ENCODE results near the gene NAGK. TPM values are rescaled to one million over a fixed set of nuclear protein-coding genes. Genes with fewer than 3 reads are reported as not detected.

NAGK gene
- total RNA-seq, 4 donors from 2014 or later, result 17.2 to 69.0 (median 55.1) TPM

GRCh38 chr2:71071681-71072398 is 3.4 kb downstream of the NAGK start:
- Histone ChIP-seq H3K4me1 (peaks cover 0 to 5% of the 10 kb centered on the region in 2 donors), H3K36me3 (no peaks in the 10 kb centered on the region), H3K27ac (peak overlapping the region in 1 of 2 donors; percentile 2), H3K9me3 (no peaks in the 10 kb centered on the region), H3K4me3 (no peak overlapping the region), H3K27me3 (no peaks in the 10 kb centered on the region)
- no peak for DNase-seq
- intact Hi-C loops (cut with DNase I; ENCODE audit: low total_unique reads), result loop anchor here (10.0 kb wide), 1 partner anchor 53 kb away; no protein-coding TSS in a partner anchor
- TF ChIP-seq POLR2A (IDR thresholded peaks at IDR 0.05) (no peak), CTCF (IDR thresholded peaks at IDR 0.05) (no peak)

GRCh38 chr2:71072492-71072891 is 4.0 kb downstream of the NAGK start:
- no peak for DNase-seq
- Histone ChIP-seq H3K9me3 (no peaks in the 10 kb centered on the region), H3K27me3 (no peaks in the 10 kb centered on the region), H3K4me3 (no peak overlapping the region), H3K36me3 (no peaks in the 10 kb centered on the region), H3K4me1 (peaks cover 0 to 5% of the 10 kb centered on the region in 2 donors), H3K27ac (no peak overlapping the region)
- no peak for TF ChIP-seq POLR2A (IDR thresholded peaks at IDR 0.05)
- TF ChIP-seq CTCF (IDR thresholded peaks at IDR 0.05), result no peak
- intact Hi-C loops (cut with DNase I; ENCODE audit: low total_unique reads), result loop anchor here (10.0 kb wide), 1 partner anchor 52 kb away; no protein-coding TSS in a partner anchor

- H3K9me3 ChIP-seq, result no peaks in the 10 kb centered on the region
- H3K27me3 ChIP-seq, result no peaks in the 10 kb centered on the region
- TF ChIP-seq CTCF (IDR thresholded peaks at IDR 0.05) (no peak), POLR2A (IDR thresholded peaks at IDR 0.05) (no peak)
- intact Hi-C loops (cut with DNase I; ENCODE audit: low total_unique reads), result loop anchor here (10.0 kb wide), 1 partner anchor 51 kb away; no protein-coding TSS in a partner anchor
- H3K36me3 ChIP-seq, result no peaks in the 10 kb centered on the region
- H3K4me1 ChIP-seq, result peaks cover 0 to 5% of the 10 kb centered on the region in 2 donors
- no peak for DNase-seq
- no peak overlapping the region for H3K27ac ChIP-seq
- H3K4me3 ChIP-seq, result no peak overlapping the region
These were observed 5.0 kb downstream of the NAGK start for GRCh38 chr2:71073475-71073874.

- intact Hi-C loops (cut with DNase I; ENCODE audit: low total_unique reads), result loop anchor here (10.0 kb wide), 1 partner anchor 50 kb away; no protein-coding TSS in a partner anchor
- Histone ChIP-seq H3K27ac (no peak overlapping the region), H3K4me3 (no peak overlapping the region), H3K36me3 (no peaks in the 10 kb centered on the region), H3K27me3 (no peaks in the 10 kb centered on the region), H3K4me1 (peaks cover 0 to 1% of the 10 kb centered on the region in 2 donors), H3K9me3 (no peaks in the 10 kb centered on the region)
- DNase-seq, result no peak
- TF ChIP-seq CTCF (IDR thresholded peaks at IDR 0.05), result no peak
- no peak for TF ChIP-seq POLR2A (IDR thresholded peaks at IDR 0.05)
These were observed 6.5 kb downstream of the NAGK start for GRCh38 chr2:71074893-71075395.

GRCh38 chr2:71078624-71079023 is 10.2 kb downstream of the NAGK start:
- intact Hi-C loops (cut with DNase I; ENCODE audit: low total_unique reads), result loop anchor here (10.0 kb wide), 1 partner anchor 46 kb away; no protein-coding TSS in a partner anchor
- H3K4me1 ChIP-seq, result no peaks in the 10 kb centered on the region
- no peaks in the 10 kb centered on the region for H3K9me3 ChIP-seq
- no peak for DNase-seq
- no peak overlapping the region for H3K4me3 ChIP-seq
- H3K27me3 ChIP-seq, result no peaks in the 10 kb centered on the region
- TF ChIP-seq POLR2A (IDR thresholded peaks at IDR 0.05) (no peak), CTCF (IDR thresholded peaks at IDR 0.05) (no peak)
- no peak overlapping the region for H3K27ac ChIP-seq
- H3K36me3 ChIP-seq, result no peaks in the 10 kb centered on the region
